Measurements from ENCODE around the gene BCAS3.

BCAS3 gene

DNA sequence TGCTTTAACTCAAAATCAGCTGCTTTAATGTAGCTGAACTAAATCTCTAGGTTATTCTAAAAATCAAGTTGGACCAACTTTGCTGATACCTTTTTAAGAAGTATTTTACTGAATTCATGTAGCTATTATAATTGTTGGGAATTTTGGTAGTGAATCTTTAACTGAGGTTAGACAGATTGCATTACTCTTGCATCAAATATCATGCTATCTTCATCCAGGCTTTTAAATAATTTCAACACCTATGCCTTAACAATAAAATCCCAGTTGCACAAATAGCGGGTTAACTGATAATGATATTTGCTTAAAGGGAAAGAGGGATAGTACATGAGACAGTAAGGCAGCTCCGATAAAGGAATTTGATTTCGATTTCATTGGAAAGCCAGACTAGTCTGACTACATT is 480.7 kb downstream of the BCAS3 start:
- Histone ChIP-seq H3K79me2 (no peaks in the 10 kb centered on the region), H3K4me2 (ENCODE audit: low read length) (no peak overlapping the region), H3K4me1 (no peaks in the 10 kb centered on the region), H2AFZ (no peak overlapping the region), H3K27me3 (ENCODE audit: control insufficient read depth, insufficient read depth, low read length) (no peaks in the 10 kb centered on the region), H3K9ac (no peak overlapping the region), H3K9me3 (ENCODE audit: control insufficient read depth, low read length) (no peaks in the 10 kb centered on the region), H3K4me3 (ENCODE audit: low read depth, low read length) (no peak overlapping the region), H3K36me3 (ENCODE audit: control insufficient read depth, insufficient read depth, low read length) (no peaks in the 10 kb centered on the region), H3K27ac (no peak overlapping the region)
- TF ChIP-seq, protein P1, sequence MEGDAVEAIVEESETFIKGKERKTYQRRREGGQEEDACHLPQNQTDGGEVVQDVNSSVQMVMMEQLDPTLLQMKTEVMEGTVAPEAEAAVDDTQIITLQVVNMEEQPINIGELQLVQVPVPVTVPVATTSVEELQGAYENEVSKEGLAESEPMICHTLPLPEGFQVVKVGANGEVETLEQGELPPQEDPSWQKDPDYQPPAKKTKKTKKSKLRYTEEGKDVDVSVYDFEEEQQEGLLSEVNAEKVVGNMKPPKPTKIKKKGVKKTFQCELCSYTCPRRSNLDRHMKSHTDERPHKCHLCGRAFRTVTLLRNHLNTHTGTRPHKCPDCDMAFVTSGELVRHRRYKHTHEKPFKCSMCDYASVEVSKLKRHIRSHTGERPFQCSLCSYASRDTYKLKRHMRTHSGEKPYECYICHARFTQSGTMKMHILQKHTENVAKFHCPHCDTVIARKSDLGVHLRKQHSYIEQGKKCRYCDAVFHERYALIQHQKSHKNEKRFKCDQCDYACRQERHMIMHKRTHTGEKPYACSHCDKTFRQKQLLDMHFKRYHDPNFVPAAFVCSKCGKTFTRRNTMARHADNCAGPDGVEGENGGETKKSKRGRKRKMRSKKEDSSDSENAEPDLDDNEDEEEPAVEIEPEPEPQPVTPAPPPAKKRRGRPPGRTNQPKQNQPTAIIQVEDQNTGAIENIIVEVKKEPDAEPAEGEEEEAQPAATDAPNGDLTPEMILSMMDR (IDR thresholded peaks at IDR 0.05) = no peak

DNA sequence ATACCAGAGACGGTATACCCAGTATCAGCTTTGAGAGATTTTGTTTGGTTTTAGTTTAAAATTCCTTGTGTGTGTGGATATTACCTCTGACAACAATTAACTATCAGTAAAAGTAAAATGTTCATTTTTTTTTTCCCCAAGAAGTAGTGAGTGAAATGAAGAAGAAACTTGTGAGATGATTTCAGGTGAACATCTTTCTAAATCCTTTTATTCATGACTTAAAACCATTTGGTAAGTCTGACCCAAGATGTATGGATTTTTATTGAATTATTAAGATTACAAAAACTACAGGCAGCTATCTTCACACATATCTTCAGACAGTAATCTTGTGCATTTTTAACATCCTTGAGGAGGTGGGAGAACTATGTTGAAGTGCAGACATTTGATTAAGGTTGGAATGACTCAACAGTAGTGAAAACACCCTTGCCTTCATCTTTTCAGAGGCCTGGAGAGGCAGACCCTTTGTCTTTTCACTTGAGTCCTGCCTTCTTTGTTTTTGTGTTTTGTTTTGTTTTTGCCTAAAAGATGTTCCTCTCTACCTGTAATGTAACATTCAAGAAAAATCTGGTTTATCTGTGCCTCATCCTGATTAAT is 481.7 kb downstream of the BCAS3 start:
- Histone ChIP-seq H3K27ac (no peak overlapping the region), H3K4me3 (ENCODE audit: low read depth, low read length) (no peak overlapping the region), H3K36me3 (ENCODE audit: control insufficient read depth, insufficient read depth, low read length) (no peaks in the 10 kb centered on the region), H3K4me2 (ENCODE audit: low read length) (no peak overlapping the region), H3K9me3 (ENCODE audit: control insufficient read depth, low read length) (no peaks in the 10 kb centered on the region), H3K9ac (no peak overlapping the region), H3K4me1 (no peaks in the 10 kb centered on the region), H2AFZ (no peak overlapping the region), H3K27me3 (ENCODE audit: control insufficient read depth, insufficient read depth, low read length) (no peaks in the 10 kb centered on the region), H3K79me2 (no peaks in the 10 kb centered on the region)
- TF ChIP-seq, protein P1 (IDR thresholded peaks at IDR 0.05) = no peak

DNA sequence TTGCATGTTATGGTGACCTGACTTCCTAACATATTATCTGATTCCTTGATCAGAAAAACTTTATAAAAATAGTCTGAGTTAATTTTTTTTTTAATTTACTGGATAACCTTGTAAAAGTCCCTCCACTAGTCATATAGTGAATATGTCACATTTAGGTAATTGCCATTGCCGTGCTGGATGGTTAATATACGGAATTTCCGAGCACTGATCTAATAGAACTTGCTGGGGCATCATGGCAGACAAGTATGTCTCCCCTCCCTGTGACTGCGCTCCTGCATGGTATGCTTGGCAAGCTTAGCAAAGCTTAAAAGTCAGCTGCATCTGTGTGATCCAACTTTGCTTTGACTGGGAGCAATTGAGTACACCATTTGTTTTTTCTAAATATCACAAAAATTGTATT is 482.6 kb downstream of the BCAS3 start:
- no peaks in the 10 kb centered on the region for H3K36me3 ChIP-seq (ENCODE audit: control insufficient read depth, insufficient read depth, low read length)

DNA sequence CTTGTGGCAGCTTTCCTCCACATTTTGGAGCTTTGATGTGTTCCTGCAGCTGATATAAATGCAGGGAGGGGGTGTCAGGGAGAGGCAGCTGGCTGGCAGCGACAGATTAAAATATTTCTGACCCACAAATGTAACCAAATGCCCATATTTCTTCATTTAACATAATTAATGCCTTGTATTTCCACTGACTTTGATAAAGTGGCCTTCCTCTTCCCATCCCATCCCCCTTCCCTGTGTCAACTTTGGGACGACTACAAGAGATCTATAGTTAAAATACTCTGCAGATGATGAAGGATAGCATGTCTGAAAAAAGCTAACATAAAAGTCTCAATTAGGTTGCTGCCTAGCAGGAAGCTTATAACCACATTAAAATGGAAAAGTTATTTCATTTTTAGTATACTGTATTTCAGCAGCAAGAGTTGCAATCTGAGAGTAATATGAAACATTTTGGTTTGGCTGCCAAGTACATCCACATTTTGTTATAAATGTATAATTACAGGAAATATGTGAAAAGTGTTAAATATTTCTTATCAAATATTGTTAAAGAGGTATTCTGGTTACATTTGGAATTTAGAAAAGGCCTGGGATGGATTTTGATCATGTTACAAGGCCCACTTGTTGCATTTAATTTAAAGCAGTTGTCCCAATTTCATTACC is 483.3 kb downstream of the BCAS3 start:
- no peaks in the 10 kb centered on the region for H3K79me2 ChIP-seq
- H3K9me3 ChIP-seq (ENCODE audit: control insufficient read depth, low read length) = no peaks in the 10 kb centered on the region
- no peak overlapping the region for H3K4me3 ChIP-seq (ENCODE audit: low read depth, low read length)
- no peaks in the 10 kb centered on the region for H3K4me1 ChIP-seq
- H2AFZ ChIP-seq = no peak overlapping the region
- H3K4me2 ChIP-seq (ENCODE audit: low read length) = no peak overlapping the region
- no peak overlapping the region for H3K9ac ChIP-seq
- TF ChIP-seq, protein P1 (IDR thresholded peaks at IDR 0.05) = no peak
- H3K27ac ChIP-seq = no peak overlapping the region
- no peaks in the 10 kb centered on the region for H3K36me3 ChIP-seq (ENCODE audit: control insufficient read depth, insufficient read depth, low read length)
- H3K27me3 ChIP-seq (ENCODE audit: control insufficient read depth, insufficient read depth, low read length) = no peaks in the 10 kb centered on the region

More for the DNA sequence above, 482.6 kb downstream of the BCAS3 start:
- TF ChIP-seq, protein P1 (IDR thresholded peaks at IDR 0.05) = no peak
- Histone ChIP-seq H3K4me2 (ENCODE audit: low read length) (no peak overlapping the region), H3K4me1 (no peaks in the 10 kb centered on the region), H2AFZ (no peak overlapping the region), H3K27ac (no peak overlapping the region), H3K9me3 (ENCODE audit: control insufficient read depth, low read length) (no peaks in the 10 kb centered on the region), H3K4me3 (ENCODE audit: low read depth, low read length) (no peak overlapping the region), H3K79me2 (no peaks in the 10 kb centered on the region), H3K27me3 (ENCODE audit: control insufficient read depth, insufficient read depth, low read length) (no peaks in the 10 kb centered on the region), H3K9ac (no peak overlapping the region)
